WTC11 (cell line): Measurements from ENCODE around the gene CYBA. TPM values are rescaled to one million over a fixed set of nuclear protein-coding genes. Genes with fewer than 3 reads are reported as not detected.

Experiments
- ATAC-seq: fragments of 200-7000 bp; cut with Tn5 transposase; 2 replicates; pipeline ENCODE4 v1.10.0; 2021; ENCODE audit warnings: mild to moderate bottlenecking, moderate library complexity
- CTCF ChIA-PET: fragments of 300-600 bp; sonication (Branson Sonifier 250); formaldehyde crosslinking; loops from one replicate; lab custom pipeline; 2021; ENCODE audit warnings: antibody characterized with exemption; lab: Charles Lee
- POLR2A ChIA-PET: fragments of 350-600 bp; sonication (Branson Sonifier 250); formaldehyde crosslinking; loops from one replicate; lab custom pipeline; 2021; ENCODE audit warnings: antibody characterized with exemption; lab: Charles Lee
- DNase-seq: peaks from one replicate; pipeline ENCODE4 v3.0.0; 2021; ENCODE audit warnings: low spot score
- H3K27ac Mint-ChIP-seq: 2 replicates; pipeline ENCODE4 v1.8.0; 2021; ENCODE audit warnings: mixed read lengths
- H3K27me3 Mint-ChIP-seq: 2 replicates; pipeline ENCODE4 v1.8.0; 2021; ENCODE audit warnings: low read depth, mild to moderate bottlenecking, moderate library complexity, mixed read lengths
- H3K36me3 Mint-ChIP-seq: 2 replicates; pipeline ENCODE4 v1.8.0; 2021; ENCODE audit warnings: mixed read lengths
- H3K4me1 Mint-ChIP-seq: 2 replicates; pipeline ENCODE4 v1.8.0; 2022; ENCODE audit warnings: mixed read lengths
- H3K4me3 Mint-ChIP-seq: 2 replicates; pipeline ENCODE4 v1.8.0; 2021; ENCODE audit warnings: mild to moderate bottlenecking, moderate library complexity, mixed read lengths
- H3K9me3 Mint-ChIP-seq: 2 replicates; pipeline ENCODE4 v1.8.0; 2021; ENCODE audit warnings: mixed read lengths
- ELF4 ChIP-seq: sonication (generic); formaldehyde crosslinking; IDR thresholded peaks from 2 replicates; pipeline ENCODE4 v1.8.1; 2022; ENCODE audit warnings: low read depth, mild to moderate bottlenecking, moderate library complexity, missing genetic modification reagents
- HMGA2 ChIP-seq: fragments of 250-450 bp; sonication (Bioruptor Pico); IDR thresholded peaks from 2 replicates; pipeline ENCODE4 v1.4.0; 2021; ENCODE audit warnings: mild to moderate bottlenecking, moderate library complexity
- MYBL2 ChIP-seq: sonication (generic); formaldehyde crosslinking; IDR thresholded peaks from 2 replicates; pipeline ENCODE4 v1.8.1; 2023; ENCODE audit warnings: mild to moderate bottlenecking, moderate library complexity, missing genetic modification reagents
- NFATC4 ChIP-seq: fragments of 250-450 bp; sonication (Bioruptor Pico); IDR thresholded peaks from 2 replicates; pipeline ENCODE4 v1.9.0; 2021; ENCODE audit warnings: mild to moderate bottlenecking
- NFE2L1 ChIP-seq: sonication (generic); formaldehyde crosslinking; IDR thresholded peaks from 2 replicates; pipeline ENCODE4 v1.8.1; 2023; ENCODE audit warnings: missing genetic modification reagents
- NFYB ChIP-seq: sonication (generic); formaldehyde crosslinking; conservative IDR thresholded peaks from 2 replicates; pipeline ENCODE4 v1.8.0; 2022; ENCODE audit warnings: low read depth, missing genetic modification reagents
- RELA ChIP-seq: sonication (generic); formaldehyde crosslinking; IDR thresholded peaks from 2 replicates; pipeline ENCODE4 v1.8.1; 2022; ENCODE audit warnings: missing genetic modification reagents, mild to moderate bottlenecking, borderline replicate concordance
- TCF7 ChIP-seq: sonication (generic); formaldehyde crosslinking; IDR thresholded peaks from 2 replicates; pipeline ENCODE4 v1.8.0; 2022; ENCODE audit warnings: mild to moderate bottlenecking, low read depth, missing genetic modification reagents, moderate library complexity
- ZNF219 ChIP-seq: sonication (generic); formaldehyde crosslinking; IDR thresholded peaks from 2 replicates; pipeline ENCODE4 v1.8.0; 2023; ENCODE audit warnings: missing genetic modification reagents, mild to moderate bottlenecking, borderline replicate concordance
- ZNF232 ChIP-seq: sonication (generic); formaldehyde crosslinking; IDR thresholded peaks from 2 replicates; pipeline ENCODE4 v1.8.0; 2022; ENCODE audit warnings: mild to moderate bottlenecking, missing genetic modification reagents
- ZNF263 ChIP-seq: sonication (generic); formaldehyde crosslinking; IDR thresholded peaks from 2 replicates; pipeline ENCODE4 v1.8.1; 2022; ENCODE audit warnings: low read depth, mild to moderate bottlenecking, moderate library complexity, missing genetic modification reagents
- ZNF317 ChIP-seq: sonication (generic); formaldehyde crosslinking; IDR thresholded peaks from 2 replicates; pipeline ENCODE4 v1.8.1; 2023; ENCODE audit warnings: low read depth, mild to moderate bottlenecking, moderate library complexity, missing genetic modification reagents, borderline replicate concordance
- ZNF425 ChIP-seq: fragments of 250-450 bp; sonication (Bioruptor Pico); conservative IDR thresholded peaks from 2 replicates; pipeline ENCODE4 v1.9.0; 2021; ENCODE audit warnings: mild to moderate bottlenecking
- ZNF671 ChIP-seq: fragments of 250-450 bp; sonication (Bioruptor Pico); IDR thresholded peaks from 2 replicates; pipeline ENCODE4 v1.8.0; 2021; ENCODE audit warnings: mild to moderate bottlenecking
- total RNA-seq: library from RNA; stranded (reverse); gene quantifications from 3 replicates; pipeline ENCODE4 v1.2.3, GENCODE V29; 2021
- TF ChIP-seq, protein P1 (sequence below): sonication (generic); formaldehyde crosslinking; conservative IDR thresholded peaks from 2 replicates; pipeline ENCODE4 v1.8.1; 2023; ENCODE audit warnings: mild to moderate bottlenecking, low read depth, missing genetic modification reagents, moderate library complexity
- TF ChIP-seq, protein P2 (sequence below): fragments of 200-600 bp; IDR thresholded peaks from 2 replicates; pipeline ENCODE4 v1.8.0; 2022; ENCODE audit warnings: antibody characterized with exemption
- TF ChIP-seq, protein P3 (sequence below): sonication (generic); formaldehyde crosslinking; IDR thresholded peaks from 2 replicates; pipeline ENCODE4 v1.8.1; 2022; ENCODE audit warnings: low read depth, missing genetic modification reagents, borderline replicate concordance
- TF ChIP-seq, protein P4 (sequence below): fragments of 250-450 bp; sonication (Bioruptor Pico); IDR thresholded peaks from 2 replicates; pipeline ENCODE4 v1.8.0; 2021; ENCODE audit warnings: mild to moderate bottlenecking

Gene CYBA
- total RNA-seq, 1 experiment from 2014 or later = 169 TPM

- TF ChIP-seq ZNF425 (CRISPR knock-in tag) = no peak
- no peak for TF ChIP-seq ZNF263 (CRISPR knock-in tag)
- no peak for TF ChIP-seq TCF7 (CRISPR knock-in tag)
- TF ChIP-seq ZNF671 = no peak
- TF ChIP-seq HMGA2 (CRISPR knock-in tag) = no peak
- no peak for TF ChIP-seq NFATC4
- TF ChIP-seq, protein P1, sequence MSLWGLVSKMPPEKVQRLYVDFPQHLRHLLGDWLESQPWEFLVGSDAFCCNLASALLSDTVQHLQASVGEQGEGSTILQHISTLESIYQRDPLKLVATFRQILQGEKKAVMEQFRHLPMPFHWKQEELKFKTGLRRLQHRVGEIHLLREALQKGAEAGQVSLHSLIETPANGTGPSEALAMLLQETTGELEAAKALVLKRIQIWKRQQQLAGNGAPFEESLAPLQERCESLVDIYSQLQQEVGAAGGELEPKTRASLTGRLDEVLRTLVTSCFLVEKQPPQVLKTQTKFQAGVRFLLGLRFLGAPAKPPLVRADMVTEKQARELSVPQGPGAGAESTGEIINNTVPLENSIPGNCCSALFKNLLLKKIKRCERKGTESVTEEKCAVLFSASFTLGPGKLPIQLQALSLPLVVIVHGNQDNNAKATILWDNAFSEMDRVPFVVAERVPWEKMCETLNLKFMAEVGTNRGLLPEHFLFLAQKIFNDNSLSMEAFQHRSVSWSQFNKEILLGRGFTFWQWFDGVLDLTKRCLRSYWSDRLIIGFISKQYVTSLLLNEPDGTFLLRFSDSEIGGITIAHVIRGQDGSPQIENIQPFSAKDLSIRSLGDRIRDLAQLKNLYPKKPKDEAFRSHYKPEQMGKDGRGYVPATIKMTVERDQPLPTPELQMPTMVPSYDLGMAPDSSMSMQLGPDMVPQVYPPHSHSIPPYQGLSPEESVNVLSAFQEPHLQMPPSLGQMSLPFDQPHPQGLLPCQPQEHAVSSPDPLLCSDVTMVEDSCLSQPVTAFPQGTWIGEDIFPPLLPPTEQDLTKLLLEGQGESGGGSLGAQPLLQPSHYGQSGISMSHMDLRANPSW (CRISPR knock-in tag) = no peak
- TF ChIP-seq ZNF317 = no peak
- TF ChIP-seq, protein P2, sequence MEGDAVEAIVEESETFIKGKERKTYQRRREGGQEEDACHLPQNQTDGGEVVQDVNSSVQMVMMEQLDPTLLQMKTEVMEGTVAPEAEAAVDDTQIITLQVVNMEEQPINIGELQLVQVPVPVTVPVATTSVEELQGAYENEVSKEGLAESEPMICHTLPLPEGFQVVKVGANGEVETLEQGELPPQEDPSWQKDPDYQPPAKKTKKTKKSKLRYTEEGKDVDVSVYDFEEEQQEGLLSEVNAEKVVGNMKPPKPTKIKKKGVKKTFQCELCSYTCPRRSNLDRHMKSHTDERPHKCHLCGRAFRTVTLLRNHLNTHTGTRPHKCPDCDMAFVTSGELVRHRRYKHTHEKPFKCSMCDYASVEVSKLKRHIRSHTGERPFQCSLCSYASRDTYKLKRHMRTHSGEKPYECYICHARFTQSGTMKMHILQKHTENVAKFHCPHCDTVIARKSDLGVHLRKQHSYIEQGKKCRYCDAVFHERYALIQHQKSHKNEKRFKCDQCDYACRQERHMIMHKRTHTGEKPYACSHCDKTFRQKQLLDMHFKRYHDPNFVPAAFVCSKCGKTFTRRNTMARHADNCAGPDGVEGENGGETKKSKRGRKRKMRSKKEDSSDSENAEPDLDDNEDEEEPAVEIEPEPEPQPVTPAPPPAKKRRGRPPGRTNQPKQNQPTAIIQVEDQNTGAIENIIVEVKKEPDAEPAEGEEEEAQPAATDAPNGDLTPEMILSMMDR = no peak
- no peak for TF ChIP-seq ZNF219 (CRISPR knock-in tag)
- TF ChIP-seq ZNF232 (CRISPR knock-in tag) = no peak
- TF ChIP-seq MYBL2 (CRISPR knock-in tag) = no peak
- TF ChIP-seq NFE2L1 = no peak
- TF ChIP-seq NFYB = no peak
- TF ChIP-seq, protein P3, sequence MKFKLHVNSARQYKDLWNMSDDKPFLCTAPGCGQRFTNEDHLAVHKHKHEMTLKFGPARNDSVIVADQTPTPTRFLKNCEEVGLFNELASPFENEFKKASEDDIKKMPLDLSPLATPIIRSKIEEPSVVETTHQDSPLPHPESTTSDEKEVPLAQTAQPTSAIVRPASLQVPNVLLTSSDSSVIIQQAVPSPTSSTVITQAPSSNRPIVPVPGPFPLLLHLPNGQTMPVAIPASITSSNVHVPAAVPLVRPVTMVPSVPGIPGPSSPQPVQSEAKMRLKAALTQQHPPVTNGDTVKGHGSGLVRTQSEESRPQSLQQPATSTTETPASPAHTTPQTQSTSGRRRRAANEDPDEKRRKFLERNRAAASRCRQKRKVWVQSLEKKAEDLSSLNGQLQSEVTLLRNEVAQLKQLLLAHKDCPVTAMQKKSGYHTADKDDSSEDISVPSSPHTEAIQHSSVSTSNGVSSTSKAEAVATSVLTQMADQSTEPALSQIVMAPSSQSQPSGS (CRISPR knock-in tag) = no peak
- no peak for TF ChIP-seq ELF4 (CRISPR knock-in tag)
- TF ChIP-seq, protein P4, sequence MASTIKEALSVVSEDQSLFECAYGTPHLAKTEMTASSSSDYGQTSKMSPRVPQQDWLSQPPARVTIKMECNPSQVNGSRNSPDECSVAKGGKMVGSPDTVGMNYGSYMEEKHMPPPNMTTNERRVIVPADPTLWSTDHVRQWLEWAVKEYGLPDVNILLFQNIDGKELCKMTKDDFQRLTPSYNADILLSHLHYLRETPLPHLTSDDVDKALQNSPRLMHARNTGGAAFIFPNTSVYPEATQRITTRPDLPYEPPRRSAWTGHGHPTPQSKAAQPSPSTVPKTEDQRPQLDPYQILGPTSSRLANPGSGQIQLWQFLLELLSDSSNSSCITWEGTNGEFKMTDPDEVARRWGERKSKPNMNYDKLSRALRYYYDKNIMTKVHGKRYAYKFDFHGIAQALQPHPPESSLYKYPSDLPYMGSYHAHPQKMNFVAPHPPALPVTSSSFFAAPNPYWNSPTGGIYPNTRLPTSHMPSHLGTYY (CRISPR knock-in tag) = no peak
- no peak for TF ChIP-seq RELA (CRISPR knock-in tag)
- ChIA-PET POLR2A (no interaction called here), CTCF (interaction anchor here (1.7 kb wide), 1 partner anchor 123 kb away, joined by 5 read pairs; no protein-coding TSS in a partner anchor)
- no peaks in the 10 kb centered on the region for H3K27me3 Mint-ChIP-seq
- ATAC-seq = no peak
- no peaks in the 10 kb centered on the region for H3K9me3 Mint-ChIP-seq
- no peak overlapping the region for H3K4me3 Mint-ChIP-seq
- peak overlapping the region; percentile 41; the same call in 1 of the 2 replicates for H3K27ac Mint-ChIP-seq
- no peak for DNase-seq
- H3K4me1 Mint-ChIP-seq = peaks cover 17% of the 10 kb centered on the region
- peaks cover 21% of the 10 kb centered on the region for H3K36me3 Mint-ChIP-seq
Observed at GRCh38 chr16:88613911-88614817, 36.7 kb downstream of the CYBA start.
